ENCODE data around the gene SGMS1. TPM values are rescaled to one million over a fixed set of nuclear protein-coding genes. Genes with fewer than 3 reads are reported as not detected.
"Not testable (repeated sequence)": the region's sequence is repeated elsewhere in the genome, so short reads cannot be mapped to it uniquely, and the experiment has no call there.

Gene SGMS1
- total and polyA plus RNA-seq, 2 donors (not counting 3 experiments of a cell fraction or from before 2014, with no cell fraction given), result 9.7 to 23.7 TPM

DNA sequence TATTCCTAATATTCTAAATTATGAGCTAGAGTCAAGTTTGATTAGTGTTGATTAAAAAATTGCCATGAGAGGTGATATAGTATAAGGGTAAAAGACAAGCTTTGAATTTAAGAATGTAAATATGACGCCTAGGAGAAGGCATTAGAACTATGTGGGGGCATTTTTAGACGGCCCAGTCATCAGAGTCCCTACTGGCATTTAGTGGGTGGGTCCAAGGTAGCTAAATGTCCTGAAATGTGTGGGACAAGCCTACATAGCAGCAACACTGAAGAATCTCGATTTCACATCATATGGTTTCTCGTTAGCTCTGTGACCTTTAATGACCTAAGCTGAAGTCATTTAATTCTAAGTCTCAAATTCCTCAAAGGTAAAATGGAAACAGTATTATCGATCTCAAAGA, 133.5 kb downstream of the SGMS1 start:
- POLR2A ChIA-PET, result no interaction called here
- no peaks in the 10 kb centered on the region for H3K9me3 ChIP-seq (replicated peaks; ENCODE audit: control insufficient read depth, insufficient read depth, low read length)
- intact Hi-C loops (cut with micrococcal nuclease), result no loop called here
- H3K4me1 ChIP-seq (ENCODE audit: control insufficient read depth, extremely low read depth, insufficient read depth, low read length), result no peaks in the 10 kb centered on the region
- TF ChIP-seq POLR2A (IDR thresholded peaks at IDR 0.05; ENCODE audit: low read depth, low read length) (no peak), GATA2 (IDR thresholded peaks at IDR 0.05; ENCODE audit: insufficient read depth, insufficient read length, low read depth, low read length) (no peak), FOS (IDR thresholded peaks at IDR 0.05; ENCODE audit: borderline replicate concordance, insufficient read depth, low read length) (no peak), EZH2 (IDR thresholded peaks at IDR 0.05; ENCODE audit: borderline replicate concordance, low read depth, low read length, severe bottlenecking) (no peak), JUN (IDR thresholded peaks at IDR 0.05; ENCODE audit: borderline replicate concordance, insufficient read depth, insufficient read length, low read depth) (no peak), POLR2AphosphoS5 (IDR thresholded peaks at IDR 0.05; ENCODE audit: insufficient read depth, low read depth, low read length) (no peak), MYC (IDR thresholded peaks at IDR 0.05; ENCODE audit: low read depth, low read length) (no peak)
- TF ChIP-seq, protein P1, sequence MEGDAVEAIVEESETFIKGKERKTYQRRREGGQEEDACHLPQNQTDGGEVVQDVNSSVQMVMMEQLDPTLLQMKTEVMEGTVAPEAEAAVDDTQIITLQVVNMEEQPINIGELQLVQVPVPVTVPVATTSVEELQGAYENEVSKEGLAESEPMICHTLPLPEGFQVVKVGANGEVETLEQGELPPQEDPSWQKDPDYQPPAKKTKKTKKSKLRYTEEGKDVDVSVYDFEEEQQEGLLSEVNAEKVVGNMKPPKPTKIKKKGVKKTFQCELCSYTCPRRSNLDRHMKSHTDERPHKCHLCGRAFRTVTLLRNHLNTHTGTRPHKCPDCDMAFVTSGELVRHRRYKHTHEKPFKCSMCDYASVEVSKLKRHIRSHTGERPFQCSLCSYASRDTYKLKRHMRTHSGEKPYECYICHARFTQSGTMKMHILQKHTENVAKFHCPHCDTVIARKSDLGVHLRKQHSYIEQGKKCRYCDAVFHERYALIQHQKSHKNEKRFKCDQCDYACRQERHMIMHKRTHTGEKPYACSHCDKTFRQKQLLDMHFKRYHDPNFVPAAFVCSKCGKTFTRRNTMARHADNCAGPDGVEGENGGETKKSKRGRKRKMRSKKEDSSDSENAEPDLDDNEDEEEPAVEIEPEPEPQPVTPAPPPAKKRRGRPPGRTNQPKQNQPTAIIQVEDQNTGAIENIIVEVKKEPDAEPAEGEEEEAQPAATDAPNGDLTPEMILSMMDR (IDR thresholded peaks at IDR 0.05; ENCODE audit: extremely low read depth in 1 of 2, insufficient read depth in 1 of 2, low read depth in 1 of 2, low read length in 2 of 2), result no peak
- TF ChIP-seq, protein P2, sequence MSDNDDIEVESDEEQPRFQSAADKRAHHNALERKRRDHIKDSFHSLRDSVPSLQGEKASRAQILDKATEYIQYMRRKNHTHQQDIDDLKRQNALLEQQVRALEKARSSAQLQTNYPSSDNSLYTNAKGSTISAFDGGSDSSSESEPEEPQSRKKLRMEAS (IDR thresholded peaks at IDR 0.05; ENCODE audit: insufficient read depth, insufficient read length), result no peak
- CTCF ChIA-PET, result no interaction called here
- no peaks in the 10 kb centered on the region for H3K36me3 ChIP-seq (ENCODE audit: control insufficient read depth in 2 of 2, extremely low read depth in 1 of 2, insufficient read depth in 2 of 2, low read length in 2 of 2)
- no peaks in the 10 kb centered on the region for H3K9me1 ChIP-seq (replicated peaks; ENCODE audit: control insufficient read depth, extremely low read depth, insufficient read depth, low read length)
- BruUV-seq (replicated peaks), result no TSS peak
- H2AFZ ChIP-seq (ENCODE audit: low read depth, low read length), result no peak overlapping the region
- H3K79me2 ChIP-seq (ENCODE audit: control insufficient read depth, insufficient read depth, low read length), result no peaks in the 10 kb centered on the region
- dilution Hi-C loops (cut with MboI; ENCODE audit: extremely low pct_ligation_motif_present, low sequenced_read_pairs), result no loop called here
- FAIRE-seq (no peak), DNase-seq (ENCODE audit: low read depth, low spot score) (no peak)
- H3K4me3 ChIP-seq (replicated peaks in 1 of 3; ENCODE audit: insufficient read depth in 1 of 3, low read depth in 1 of 3, low read length in 3 of 3), result no peak overlapping the region
- H3K4me2 ChIP-seq (ENCODE audit: insufficient read depth, low read length), result no peak overlapping the region
- H3K27me3 ChIP-seq (ENCODE audit: control insufficient read depth in 2 of 2, insufficient read depth in 2 of 2, low read length in 2 of 2), result no peaks in the 10 kb centered on the region
- H3K9ac ChIP-seq (replicated peaks; ENCODE audit: extremely low read depth, insufficient read depth, low read length), result no peak overlapping the region
- no peaks in the 10 kb centered on the region for H4K20me1 ChIP-seq (replicated peaks; ENCODE audit: control insufficient read depth, extremely low read depth, insufficient read depth, low read length)
- H3K27ac ChIP-seq (ENCODE audit: insufficient read depth, low read depth, low read length), result no peak overlapping the region

DNA sequence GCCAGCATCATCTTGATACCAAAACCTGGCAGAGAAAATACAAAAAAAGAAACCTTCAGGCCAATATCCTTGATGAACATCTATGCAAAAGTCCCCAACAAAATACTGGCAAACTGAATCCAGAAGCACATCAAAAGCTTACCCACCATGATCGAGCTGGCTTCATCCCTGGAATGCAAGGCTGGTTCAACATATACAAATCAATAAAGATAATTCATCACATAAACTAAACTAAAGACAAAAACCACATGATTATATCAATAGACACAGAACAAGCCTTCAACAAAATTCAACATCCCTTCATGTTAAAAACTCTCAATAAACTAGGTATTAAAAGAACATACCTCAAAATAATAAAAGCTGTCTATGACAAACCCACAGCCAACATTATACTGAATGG, 139.2 kb downstream of the SGMS1 start:
- intact Hi-C loops (cut with micrococcal nuclease); H3K79me2 ChIP-seq (ENCODE audit: control insufficient read depth, insufficient read depth, low read length); H3K9me3 ChIP-seq (replicated peaks; ENCODE audit: control insufficient read depth, insufficient read depth, low read length); H3K36me3 ChIP-seq (ENCODE audit: control insufficient read depth in 2 of 2, extremely low read depth in 1 of 2, insufficient read depth in 2 of 2, low read length in 2 of 2); POLR2A ChIA-PET; H3K9ac ChIP-seq (replicated peaks; ENCODE audit: extremely low read depth, insufficient read depth, low read length); BruUV-seq (replicated peaks); H3K27me3 ChIP-seq (ENCODE audit: control insufficient read depth in 2 of 2, insufficient read depth in 2 of 2, low read length in 2 of 2); CTCF ChIA-PET; H3K4me3 ChIP-seq (replicated peaks in 1 of 3; ENCODE audit: insufficient read depth in 1 of 3, low read depth in 1 of 3, low read length in 3 of 3); H3K27ac ChIP-seq (ENCODE audit: insufficient read depth, low read depth, low read length); H3K4me2 ChIP-seq (ENCODE audit: insufficient read depth, low read length); H2AFZ ChIP-seq (ENCODE audit: low read depth, low read length); DNase-seq (ENCODE audit: low read depth, low spot score); H3K9me1 ChIP-seq (replicated peaks; ENCODE audit: control insufficient read depth, extremely low read depth, insufficient read depth, low read length); FAIRE-seq; H3K4me1 ChIP-seq (ENCODE audit: control insufficient read depth, extremely low read depth, insufficient read depth, low read length); H4K20me1 ChIP-seq (replicated peaks; ENCODE audit: control insufficient read depth, extremely low read depth, insufficient read depth, low read length); dilution Hi-C loops (cut with MboI; ENCODE audit: extremely low pct_ligation_motif_present, low sequenced_read_pairs): not testable (repeated sequence)

Data from endothelial cell of umbilical vein (primary cell).